Smooth muscle cell (in vitro differentiated cells): ENCODE data around the gene NSD2. TPM values are rescaled to one million over a fixed set of nuclear protein-coding genes. Genes with fewer than 3 reads are reported as not detected.
"Not testable (repeated sequence)": the region's sequence is repeated elsewhere in the genome, so short reads cannot be mapped to it uniquely, and the experiment has no call there.

ENCODE experiments used
- DNase-seq: peaks from one replicate; lab custom pipeline; 2025; ENCODE audit not compliant: unreplicated experiment; lab: John Stamatoyannopoulos, UW
- H2AFZ ChIP-seq: fragments of 200-600 bp; sonication (generic); 2 replicates; pipeline ENCODE4 v1.6.0; 2016; ENCODE audit warnings: antibody characterized with exemption, low read depth, mild to moderate bottlenecking
- H3F3A ChIP-seq: fragments of 200-600 bp; sonication (generic); 2 replicates; pipeline ENCODE4 v1.6.0; 2017; ENCODE audit warnings: antibody characterized with exemption, low read depth
- H3K27ac ChIP-seq: fragments of 200-600 bp; sonication (generic); 2 replicates; pipeline ENCODE4 v1.5.1; 2016; ENCODE audit warnings: low read depth, mild to moderate bottlenecking
- H3K27me3 ChIP-seq: fragments of 200-600 bp; sonication (generic); 2 replicates; pipeline ENCODE4 v1.6.1; 2016; ENCODE audit warnings: low read depth, mild to moderate bottlenecking
- H3K36me3 ChIP-seq: fragments of 200-600 bp; sonication (generic); 2 replicates; pipeline ENCODE4 v1.5.1; 2016; ENCODE audit warnings: low read depth
- H3K4me1 ChIP-seq: fragments of 200-600 bp; sonication (generic); 2 replicates; pipeline ENCODE4 v1.5.1; 2016; ENCODE audit warnings: low read depth
- H3K4me2 ChIP-seq: fragments of 200-600 bp; sonication (generic); 2 replicates; pipeline ENCODE4 v1.6.0; 2016; ENCODE audit warnings: mild to moderate bottlenecking
- H3K4me3 ChIP-seq: fragments of 200-600 bp; sonication (generic); 2 replicates; pipeline ENCODE4 v1.5.1; 2016; ENCODE audit warnings: mild to moderate bottlenecking
- H3K79me2 ChIP-seq: fragments of 200-600 bp; sonication (generic); 2 replicates; pipeline ENCODE4 v1.6.0; 2016; ENCODE audit warnings: low read depth, mild to moderate bottlenecking
- H3K9ac ChIP-seq: fragments of 200-600 bp; sonication (generic); 2 replicates; pipeline ENCODE4 v1.6.0; 2016; ENCODE audit warnings: low read depth
- H3K9me3 ChIP-seq: fragments of 200-600 bp; sonication (generic); replicated peaks from 2 replicates; pipeline ENCODE4 v1.5.1; 2016; ENCODE audit warnings: low read depth
- H4K20me1 ChIP-seq: fragments of 200-600 bp; sonication (generic); 2 replicates; pipeline ENCODE4 v1.6.0; 2016; ENCODE audit warnings: low read depth
- CTCF ChIP-seq: fragments of 200-600 bp; sonication (generic); IDR thresholded peaks from 2 replicates; pipeline ENCODE4 v1.5.1; 2017; ENCODE audit warnings: borderline replicate concordance, mild to moderate bottlenecking, antibody characterized with exemption; ENCODE audit not compliant: insufficient read depth, poor library complexity, severe bottlenecking
- WGBS: methylation state at CpG from one replicate; pipeline ENCODE4 v1.1.7; 2016; ENCODE audit warnings: low lambda C conversion rate; 5-methylcytosine and 5-hydroxymethylcytosine counted together
- polyA plus RNA-seq: library from polyadenylated mRNA; unstranded; fragments of >200 nt; fragmentation: Nextera tagmentation; extraction: Ambion mirVana; gene quantifications from 2 replicates; pipeline ENCODE4 v1.2.1, GENCODE V29; 2016
- total RNA-seq: library from RNA; depleted of rRNA; stranded (reverse); fragments of >200 nt; gene quantifications from 2 replicates; pipeline ENCODE4 v1.2.3, GENCODE V29; 2014

The NSD2 gene
- total and polyA plus RNA-seq, 2 experiments from 2014 or later, result 13.0 to 15.0 TPM

DNA sequence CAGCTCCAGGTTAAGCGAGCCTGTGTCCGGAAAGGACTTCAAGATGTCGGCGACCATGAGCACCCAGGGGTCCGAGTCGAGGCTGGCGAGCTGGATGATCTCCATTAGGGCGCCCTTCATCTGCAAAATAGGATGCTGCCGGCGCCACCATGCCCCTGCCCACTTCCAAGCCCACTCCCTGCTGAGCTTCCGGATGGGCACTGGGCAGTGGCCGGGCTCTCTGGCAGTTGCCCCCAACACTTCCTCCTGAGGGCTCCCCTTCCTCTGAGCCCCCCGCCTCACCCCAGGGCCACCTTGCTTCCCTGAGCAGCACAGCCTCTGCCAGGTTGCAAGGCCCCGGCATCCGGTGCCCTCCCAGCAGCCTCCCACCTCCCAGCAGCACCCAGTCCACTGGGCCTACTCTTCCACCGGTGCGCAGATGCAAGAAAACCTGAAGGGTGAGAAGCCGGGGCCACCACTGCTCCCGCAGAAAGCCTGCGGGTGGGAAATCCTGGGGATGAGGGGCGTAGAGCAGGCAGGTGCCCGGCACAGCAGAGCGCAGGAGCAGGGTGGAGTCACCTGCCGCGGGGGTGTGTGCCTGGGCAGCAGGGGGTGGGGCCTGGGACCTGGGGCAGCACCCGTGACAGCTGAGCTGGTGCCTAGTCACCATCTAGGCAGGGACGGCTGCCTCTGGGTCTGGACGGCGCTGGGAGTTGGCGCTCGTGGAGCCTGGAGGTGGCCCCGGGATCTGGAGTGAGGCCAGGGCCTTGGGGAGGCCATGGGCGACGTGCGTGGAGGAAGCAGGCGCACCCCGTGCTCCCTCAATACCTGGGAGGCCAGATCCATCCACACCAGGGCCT lies 120.6 kb downstream of the NSD2 start:
- H3K79me2 ChIP-seq, result peaks cover 49% of the 10 kb centered on the region
- H3K4me1 ChIP-seq, result no peaks in the 10 kb centered on the region
- H3K27me3 ChIP-seq, result no peaks in the 10 kb centered on the region
- TF ChIP-seq CTCF, result no peak
- no peaks in the 10 kb centered on the region for H3K36me3 ChIP-seq
- H3K27ac ChIP-seq, result no peak overlapping the region
- no peak overlapping the region for H3K4me3 ChIP-seq
- H2AFZ ChIP-seq, result no peak overlapping the region
- no peak overlapping the region for H3K4me2 ChIP-seq
- H3K9me3 ChIP-seq, result no peaks in the 10 kb centered on the region
- H4K20me1 ChIP-seq, result peaks cover 65% of the 10 kb centered on the region
- H3K9ac ChIP-seq, result no peak overlapping the region
- H3F3A ChIP-seq, result no peaks in the 10 kb centered on the region
- WGBS, result 98% methylated on average over 30 of the region's 37 CpGs
- no peak for DNase-seq

GRCh38 chr4:1992468-1993168 lies 121.4 kb downstream of the NSD2 start:
- H2AFZ ChIP-seq, result no peak overlapping the region
- no peak overlapping the region for H3K9ac ChIP-seq
- peaks cover 73% of the 10 kb centered on the region for H4K20me1 ChIP-seq
- H3K79me2 ChIP-seq, result peaks cover 57% of the 10 kb centered on the region
- WGBS, result 84% methylated on average over 44 of the region's 45 CpGs
- no peak overlapping the region for H3K27ac ChIP-seq
- H3K4me3 ChIP-seq, result no peak overlapping the region
- peaks cover 4% of the 10 kb centered on the region for H3F3A ChIP-seq
- no peaks in the 10 kb centered on the region for H3K4me1 ChIP-seq
- no peak for DNase-seq
- no peak overlapping the region for H3K4me2 ChIP-seq
- H3K9me3 ChIP-seq, result no peaks in the 10 kb centered on the region
- TF ChIP-seq CTCF, result no peak
- no peaks in the 10 kb centered on the region for H3K27me3 ChIP-seq
- peaks cover 3% of the 10 kb centered on the region for H3K36me3 ChIP-seq

DNA sequence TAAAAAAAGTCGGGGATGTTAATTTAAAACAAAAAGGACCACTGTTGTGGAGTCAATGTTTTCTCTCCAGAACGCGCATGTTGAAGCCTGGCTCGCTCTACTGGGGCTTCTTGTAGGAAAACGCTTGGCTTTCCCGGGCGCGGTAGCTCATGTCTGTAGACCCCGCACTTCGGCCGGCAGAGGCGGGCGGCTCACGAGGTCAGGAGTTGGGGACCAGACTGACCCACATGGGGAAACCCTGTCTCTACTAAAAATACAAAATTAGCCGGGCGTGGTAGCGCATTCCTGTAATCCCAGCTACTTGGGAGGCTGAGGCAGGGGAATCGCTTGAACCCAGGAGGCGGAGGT lies 122.0 kb downstream of the NSD2 start:
- Histone ChIP-seq H3K4me1 (no peaks in the 10 kb centered on the region), H3K9ac (no peak overlapping the region), H3K4me2 (no peak overlapping the region), H4K20me1 (peaks cover 78% of the 10 kb centered on the region), H3K4me3 (no peak overlapping the region), H3K27me3 (no peaks in the 10 kb centered on the region), H3K9me3 (no peaks in the 10 kb centered on the region), H2AFZ (no peak overlapping the region), H3K27ac (no peak overlapping the region), H3K36me3 (peaks cover 8% of the 10 kb centered on the region), H3F3A (peaks cover 6% of the 10 kb centered on the region), H3K79me2 (peaks cover 62% of the 10 kb centered on the region)
- TF ChIP-seq CTCF, result no peak
- WGBS, result 96% methylated on average over 19 of the region's 19 CpGs
- no peak for DNase-seq

DNA sequence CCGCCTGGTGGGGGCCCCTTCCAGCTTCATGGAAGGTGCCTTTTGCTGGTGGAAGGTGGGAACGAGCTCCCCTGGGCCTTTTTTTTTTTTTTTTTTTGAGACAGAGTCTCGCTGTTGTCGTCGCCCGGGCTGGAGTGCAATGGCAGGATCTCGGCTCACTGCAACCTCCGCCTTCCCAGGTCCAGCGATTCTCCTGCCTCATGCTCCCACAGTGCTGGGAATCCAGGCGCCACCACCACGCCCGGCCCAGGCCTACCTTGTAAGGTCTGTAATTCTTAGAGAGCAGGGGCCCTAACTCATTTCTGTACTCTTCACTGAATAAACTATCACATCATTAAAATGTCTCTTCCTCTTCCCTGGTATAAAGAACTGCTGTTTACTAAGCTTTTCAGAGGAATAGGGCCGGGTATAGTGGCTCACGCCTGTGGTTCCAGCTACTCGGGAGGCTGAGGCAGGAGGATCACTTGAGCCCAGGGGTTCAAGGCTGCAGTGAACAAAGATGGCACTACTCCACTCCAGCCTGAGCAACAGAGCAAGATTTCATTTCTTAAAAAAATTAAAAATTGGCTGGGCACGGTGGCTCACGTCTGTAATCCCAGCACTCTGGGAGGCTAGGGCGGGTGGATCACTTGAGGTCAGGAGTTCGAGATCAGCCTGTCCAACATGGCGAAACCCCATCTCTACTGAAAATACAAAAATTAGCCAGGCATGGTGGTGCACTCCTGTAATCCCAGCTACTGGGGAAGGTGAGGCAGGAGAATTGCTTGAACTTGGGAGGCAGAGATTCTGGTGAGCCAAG lies 122.7 kb downstream of the NSD2 start:
- H3K4me3 ChIP-seq, H3K4me2 ChIP-seq, H3K4me1 ChIP-seq, H3K27ac ChIP-seq, H3K9ac ChIP-seq, H3F3A ChIP-seq, DNase-seq, H3K27me3 ChIP-seq, H3K36me3 ChIP-seq, H3K9me3 ChIP-seq, H2AFZ ChIP-seq: not testable (repeated sequence)
- 95% methylated on average over 20 of the region's 20 CpGs for WGBS
- H3K79me2 ChIP-seq, result peaks cover 69% of the 10 kb centered on the region
- peaks cover 82% of the 10 kb centered on the region for H4K20me1 ChIP-seq
